H9 (cell line): ENCODE results near the gene PARPBP. TPM values are rescaled to one million over a fixed set of nuclear protein-coding genes. Genes with fewer than 3 reads are reported as not detected.

ENCODE experiments used
- DNase-seq: peaks from one replicate; pipeline ENCODE4 v3.0.0-alpha.2; 2017
- H2AFZ ChIP-seq: one replicate; pipeline ENCODE4 v1.6.1; 2013; ENCODE audit warnings: mild to moderate bottlenecking, low read length, control low read depth, moderate library complexity
- H2AK5ac ChIP-seq: 2 replicates; pipeline ENCODE4 v1.6.1; 2013; ENCODE audit warnings: low read length, control low read depth, mixed read lengths; ENCODE audit not compliant: insufficient read length
- H2BK120ac ChIP-seq: one replicate; pipeline ENCODE4 v1.6.1; 2013; ENCODE audit warnings: low read depth, mild to moderate bottlenecking, low read length, control low read depth, inconsistent platforms; ENCODE audit not compliant: poor library complexity, severe bottlenecking
- H2BK12ac ChIP-seq: 2 replicates; pipeline ENCODE4 v1.6.1; 2013; ENCODE audit warnings: low read length, control low read depth, mixed read lengths, low read depth; ENCODE audit not compliant: insufficient read length
- H2BK15ac ChIP-seq: 2 replicates; pipeline ENCODE4 v1.6.1; 2013; ENCODE audit warnings: low read depth, low read length, control low read depth
- H2BK20ac ChIP-seq: one replicate; pipeline ENCODE4 v1.6.1; 2013; ENCODE audit warnings: low read depth, mild to moderate bottlenecking, low read length, control low read depth, inconsistent platforms; ENCODE audit not compliant: poor library complexity, severe bottlenecking
- H2BK5ac ChIP-seq: 2 replicates; pipeline ENCODE4 v1.6.1; 2013; ENCODE audit warnings: low read length, control low read depth, mixed read lengths; ENCODE audit not compliant: insufficient read length
- H3K14ac ChIP-seq: 2 replicates; pipeline ENCODE4 v1.6.1; 2013; ENCODE audit warnings: low read length, control low read depth; ENCODE audit not compliant: insufficient read depth
- H3K18ac ChIP-seq: 2 replicates; pipeline ENCODE4 v1.6.1; 2013; ENCODE audit warnings: low read depth, mild to moderate bottlenecking, mixed read lengths, low read length, control low read depth; ENCODE audit not compliant: insufficient read length
- H3K23ac ChIP-seq: 2 replicates; pipeline ENCODE4 v1.6.1; 2013; ENCODE audit warnings: low read length, control low read depth, mixed read lengths, low read depth; ENCODE audit not compliant: insufficient read length
- H3K23me2 ChIP-seq: 2 replicates; pipeline ENCODE4 v1.6.1; 2013; ENCODE audit warnings: low read depth, mild to moderate bottlenecking, mixed read lengths, low read length, control low read depth; ENCODE audit not compliant: insufficient read length, poor library complexity, severe bottlenecking
- H3K27ac ChIP-seq: 2 replicates; pipeline ENCODE4 v1.5.1; 2013; ENCODE audit warnings: low read length, control low read depth, mixed read lengths, low read depth; ENCODE audit not compliant: insufficient read length
- H3K27me3 ChIP-seq: 2 replicates; pipeline ENCODE4 v1.6.1; 2013; ENCODE audit warnings: low read length, control low read depth, inconsistent platforms; ENCODE audit not compliant: insufficient read depth
- H3K4ac ChIP-seq: 2 replicates; pipeline ENCODE4 v1.6.1; 2013; ENCODE audit warnings: low read depth, mild to moderate bottlenecking, control low read depth, inconsistent platforms, low read length, moderate library complexity
- H3K4me1 ChIP-seq: 2 replicates; pipeline ENCODE4 v1.6.1; 2013; ENCODE audit warnings: low read length, control low read depth, inconsistent platforms; ENCODE audit not compliant: insufficient read depth
- H3K4me2 ChIP-seq: 2 replicates; pipeline ENCODE4 v1.6.1; 2013; ENCODE audit warnings: low read length, control low read depth, mixed read lengths; ENCODE audit not compliant: insufficient read length, insufficient read depth
- H3K56ac ChIP-seq: 2 replicates; pipeline ENCODE4 v1.6.1; 2013; ENCODE audit warnings: low read depth, mild to moderate bottlenecking, mixed read lengths, low read length, control low read depth; ENCODE audit not compliant: insufficient read length
- H3K79me1 ChIP-seq: 2 replicates; pipeline ENCODE4 v1.6.1; 2013; ENCODE audit warnings: low read depth, mild to moderate bottlenecking, moderate library complexity, low read length, control low read depth, inconsistent platforms; ENCODE audit not compliant: insufficient read depth, poor library complexity, severe bottlenecking
- H3K79me2 ChIP-seq: 2 replicates; pipeline ENCODE4 v1.6.1; 2013; ENCODE audit warnings: low read length, control low read depth, inconsistent platforms; ENCODE audit not compliant: insufficient read depth
- H3K9ac ChIP-seq: 2 replicates; pipeline ENCODE4 v1.6.1; 2013; ENCODE audit warnings: low read length, control low read depth, mixed read lengths; ENCODE audit not compliant: insufficient read length; ENCODE audit errors: extremely low read depth
- H3K9me3 ChIP-seq: one replicate; pipeline ENCODE4 v1.6.1; 2013; ENCODE audit warnings: low read depth, low read length, inconsistent platforms; ENCODE audit not compliant: control insufficient read depth
- H3T11ph ChIP-seq: one replicate; pipeline ENCODE4 v1.6.1; 2013; ENCODE audit warnings: mild to moderate bottlenecking, low read length, control low read depth, inconsistent platforms
- H4K20me1 ChIP-seq: one replicate; pipeline ENCODE4 v1.6.1; 2013; ENCODE audit not compliant: control insufficient read depth, insufficient read length, insufficient read depth
- H4K5ac ChIP-seq: 2 replicates; pipeline ENCODE4 v1.6.1; 2013; ENCODE audit warnings: low read depth, mild to moderate bottlenecking, mixed read lengths, low read length, control low read depth; ENCODE audit not compliant: insufficient read length
- H4K8ac ChIP-seq: replicated peaks from 2 replicates; pipeline ENCODE4 v1.6.1; 2013; ENCODE audit warnings: low read length, control low read depth, mixed read lengths, low read depth; ENCODE audit not compliant: insufficient read length
- H4K91ac ChIP-seq: 2 replicates; pipeline ENCODE4 v1.6.1; 2013; ENCODE audit warnings: low read depth, mild to moderate bottlenecking, moderate library complexity, mixed read lengths, low read length, control low read depth; ENCODE audit not compliant: insufficient read length
- H3K27ac Mint-ChIP-seq, 3 experiments: 2 replicates in 2 of 3; 3 replicates in 1 of 3; pipeline ENCODE4 v1.8.0; 2020 to 2021; ENCODE audit warnings: mixed read lengths in 3 of 3, mild to moderate bottlenecking in 1 of 3, moderate library complexity in 1 of 3
- H3K27me3 Mint-ChIP-seq: 2 replicates; pipeline ENCODE4 v1.8.0; 2021; ENCODE audit warnings: low read depth, mild to moderate bottlenecking, moderate library complexity, mixed read lengths
- H3K36me3 Mint-ChIP-seq, 3 experiments: 2 replicates in 2 of 3; 3 replicates in 1 of 3; pipeline ENCODE4 v1.8.0; 2020 to 2021; ENCODE audit warnings: low read depth in 3 of 3, mixed read lengths in 3 of 3; ENCODE audit not compliant: insufficient read depth in 1 of 3
- H3K4me1 Mint-ChIP-seq, 2 experiments: 2 replicates each; pipeline ENCODE4 v1.8.0; 2020; ENCODE audit warnings: mixed read lengths in 2 of 2
- H3K4me3 Mint-ChIP-seq, 2 experiments: 2 replicates in 1 of 2; 3 replicates in 1 of 2; pipeline ENCODE4 v1.8.0; 2020 to 2021; ENCODE audit warnings: mild to moderate bottlenecking in 2 of 2, mixed read lengths in 2 of 2, moderate library complexity in 1 of 2
- H3K9me3 Mint-ChIP-seq, 2 experiments: 2 replicates in 1 of 2; 3 replicates in 1 of 2; pipeline ENCODE4 v1.8.0; 2020; ENCODE audit warnings: mild to moderate bottlenecking in 2 of 2, mixed read lengths in 2 of 2, moderate library complexity in 1 of 2
- CTCF ChIP-seq: fragments of 200-600 bp; sonication (generic); conservative IDR thresholded peaks from 3 replicates; pipeline ENCODE4 v1.8.0; 2021; ENCODE audit warnings: antibody characterized with exemption, mild to moderate bottlenecking
- total RNA-seq: library from RNA; stranded (reverse); gene quantifications from 2 replicates; pipeline ENCODE4 v1.2.1, GENCODE V29; 2021

The PARPBP gene
- total RNA-seq, 1 experiment from 2014 or later, result 32.1 TPM

GRCh38 chr12:102110782-102111181 lies 9.2 kb upstream of the PARPBP start:
- H3K18ac ChIP-seq, result no peak overlapping the region
- no peak overlapping the region for H2BK20ac ChIP-seq
- H3K4me2 ChIP-seq, result no peak overlapping the region
- H3K79me2 ChIP-seq, result no peaks in the 10 kb centered on the region
- no peak overlapping the region for H2BK12ac ChIP-seq
- no peak for DNase-seq
- no peak overlapping the region for H4K8ac ChIP-seq
- H4K20me1 ChIP-seq, result no peaks in the 10 kb centered on the region
- H3K9me3 ChIP-seq, result no peaks in the 10 kb centered on the region
- H3K27ac ChIP-seq, result no peak overlapping the region
- no peaks in the 10 kb centered on the region for H3K23me2 ChIP-seq
- no peak overlapping the region for H3K23ac ChIP-seq
- H3K9me3 Mint-ChIP-seq, result peaks cover 0 to 9% of the 10 kb centered on the region in 2 experiments; a peak in 3 of 5 replicates
- H3K36me3 Mint-ChIP-seq, result peaks cover 49 to 64% (median 62%) of the 10 kb centered on the region in 3 experiments
- no peak overlapping the region for H4K91ac ChIP-seq
- no peak overlapping the region for H4K5ac ChIP-seq
- H2AFZ ChIP-seq, result no peak overlapping the region
- no peak overlapping the region for H3K4me3 Mint-ChIP-seq
- H2BK15ac ChIP-seq, result no peak overlapping the region
- peak overlapping the region in 1 of 3 experiments; percentile 94; a peak in 2 of 7 replicates for H3K27ac Mint-ChIP-seq
- H3K4me1 Mint-ChIP-seq, result peaks cover 16% of the 10 kb centered on the region in 2 experiments
- no peaks in the 10 kb centered on the region for H3K27me3 ChIP-seq
- no peak overlapping the region for H2BK5ac ChIP-seq
- H3K56ac ChIP-seq, result no peak overlapping the region
- H3K14ac ChIP-seq, result no peak overlapping the region
- no peaks in the 10 kb centered on the region for H3K4me1 ChIP-seq
- no peak overlapping the region for H2BK120ac ChIP-seq
- no peak for TF ChIP-seq CTCF
- H3K79me1 ChIP-seq, result no peaks in the 10 kb centered on the region
- no peak overlapping the region for H3K4ac ChIP-seq
- no peaks in the 10 kb centered on the region; the same call in 1 of the 2 replicates for H3K27me3 Mint-ChIP-seq
- H2AK5ac ChIP-seq, result no peak overlapping the region
- H3T11ph ChIP-seq, result no peak overlapping the region
- no peak overlapping the region for H3K9ac ChIP-seq
